GM19351 (cell line): Measurements from ENCODE around the gene FERD3L.
"Not testable (repeated sequence)": the region's sequence is repeated elsewhere in the genome, so short reads cannot be mapped to it uniquely, and the experiment has no call there.

Experiments
- ATAC-seq: cut with Tn5 transposase; IDR thresholded peaks from one replicate; pipeline ENCODE4 v1.9.1; 2021; ENCODE audit warnings: mild to moderate bottlenecking, moderate library complexity; ENCODE audit not compliant: unreplicated experiment

The FERD3L gene, protein sequence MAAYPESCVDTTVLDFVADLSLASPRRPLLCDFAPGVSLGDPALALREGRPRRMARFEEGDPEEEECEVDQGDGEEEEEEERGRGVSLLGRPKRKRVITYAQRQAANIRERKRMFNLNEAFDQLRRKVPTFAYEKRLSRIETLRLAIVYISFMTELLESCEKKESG

DNA sequence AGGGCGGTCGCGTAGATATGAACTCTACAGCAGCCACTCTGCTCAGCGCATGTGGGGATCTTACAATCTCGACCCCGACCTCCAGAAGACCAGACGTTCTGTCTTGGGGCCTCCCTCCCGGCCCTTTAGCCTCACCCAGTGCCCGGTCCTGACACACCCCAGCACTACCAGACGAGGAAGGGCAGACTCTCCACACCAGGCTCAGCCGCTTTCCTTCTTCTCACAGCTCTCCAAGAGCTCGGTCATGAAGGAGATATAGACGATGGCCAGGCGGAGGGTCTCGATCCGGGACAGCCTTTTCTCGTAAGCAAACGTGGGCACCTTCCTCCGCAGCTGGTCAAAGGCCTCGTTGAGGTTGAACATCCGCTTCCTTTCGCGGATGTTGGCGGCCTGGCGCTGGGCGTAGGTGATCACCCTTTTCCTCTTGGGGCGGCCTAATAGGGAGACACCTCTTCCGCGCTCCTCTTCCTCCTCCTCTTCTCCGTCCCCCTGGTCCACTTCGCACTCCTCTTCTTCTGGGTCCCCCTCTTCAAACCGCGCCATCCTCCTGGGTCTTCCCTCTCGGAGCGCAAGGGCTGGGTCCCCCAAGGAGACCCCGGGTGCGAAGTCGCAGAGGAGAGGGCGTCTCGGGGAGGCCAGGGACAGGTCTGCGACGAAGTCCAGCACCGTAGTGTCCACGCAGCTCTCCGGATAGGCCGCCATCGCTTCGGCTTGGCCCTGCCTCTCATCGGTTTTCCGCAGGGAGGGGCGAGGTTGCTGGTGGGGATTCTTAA, at the start of gene FERD3L:
TSS of gene FERD3L (minus strand) at position 761 of the 773 bp plus-strand sequence. CDS start at position 702, 59 bp downstream.
- no peak for ATAC-seq

DNA sequence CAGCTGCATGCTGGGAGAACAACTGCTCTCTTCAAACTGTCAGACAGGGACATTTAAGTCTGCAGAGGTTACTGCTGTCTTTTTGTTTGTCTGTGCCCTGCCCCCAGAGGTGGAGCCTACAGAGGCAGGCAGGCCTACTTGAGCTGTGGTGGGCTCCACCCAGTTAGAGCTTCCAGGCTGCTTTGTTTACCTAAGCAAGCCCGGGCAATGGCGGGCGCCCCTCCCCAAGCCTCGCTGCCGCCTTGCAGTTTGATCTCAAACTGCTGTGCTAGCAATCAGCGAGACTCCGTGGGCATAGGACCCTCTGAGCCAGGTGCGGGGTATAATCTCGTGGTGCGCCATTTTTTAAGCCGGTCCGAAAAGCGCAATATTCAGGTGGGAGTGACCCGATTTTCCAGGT, 49.2 kb upstream of the FERD3L start:
- ATAC-seq: not testable (repeated sequence)

DNA sequence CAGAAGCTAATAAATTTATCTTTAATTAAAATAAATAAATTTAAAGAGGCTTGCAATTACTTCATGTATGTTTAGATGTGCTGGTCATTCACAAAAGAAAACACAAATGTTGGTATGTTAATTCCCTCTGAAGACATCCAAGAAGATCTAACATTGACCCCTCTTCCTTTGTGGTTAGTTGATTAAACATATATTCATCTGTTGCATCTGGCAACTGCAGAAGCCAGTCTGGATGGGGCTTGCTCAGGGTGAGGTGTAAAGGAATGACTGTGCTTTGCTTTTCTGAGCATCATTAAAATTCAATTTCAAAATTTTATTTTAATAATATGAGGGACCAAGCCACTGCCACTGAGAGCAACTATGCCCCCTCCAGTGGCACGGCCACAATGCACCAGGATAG, 36.4 kb upstream of the FERD3L start:
- no peak for ATAC-seq

DNA sequence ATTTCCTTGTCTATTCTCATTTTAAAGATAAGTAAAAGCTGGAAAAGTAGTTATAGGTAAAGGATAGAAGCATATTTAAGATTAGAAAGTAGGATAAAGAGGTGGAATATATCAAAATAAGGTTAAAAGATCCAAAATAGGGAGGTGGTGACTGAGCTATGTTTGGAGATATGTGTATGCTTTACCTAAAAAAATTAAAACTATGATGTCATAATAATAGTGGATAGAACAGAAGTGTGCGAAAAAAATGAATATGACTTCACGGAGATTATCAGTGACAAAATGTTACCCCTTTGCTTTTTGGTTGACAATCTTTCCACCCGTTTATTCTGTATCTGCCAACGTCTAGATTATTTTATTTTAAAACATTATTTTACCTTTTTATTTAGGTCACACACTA, 33.4 kb upstream of the FERD3L start:
- no peak for ATAC-seq

DNA sequence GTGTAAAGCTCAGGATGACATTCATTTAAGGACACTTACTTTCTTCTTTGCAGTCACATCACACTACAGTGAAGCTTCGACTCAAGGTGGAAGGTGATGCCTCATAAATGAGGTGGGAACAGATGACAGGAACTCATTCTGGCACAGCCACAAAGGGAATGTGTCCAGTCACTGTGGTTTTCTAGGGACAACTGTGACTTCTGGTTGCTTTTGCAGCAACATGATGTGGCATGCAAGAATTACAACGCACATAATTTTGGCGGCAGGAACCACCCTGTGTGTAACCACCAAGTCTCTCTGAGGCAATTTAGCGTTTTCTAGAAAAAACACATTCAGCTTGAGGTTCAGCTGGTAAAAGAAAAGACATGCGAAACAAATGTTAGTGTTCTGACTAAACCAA, 32.0 kb upstream of the FERD3L start:
- no peak for ATAC-seq

DNA sequence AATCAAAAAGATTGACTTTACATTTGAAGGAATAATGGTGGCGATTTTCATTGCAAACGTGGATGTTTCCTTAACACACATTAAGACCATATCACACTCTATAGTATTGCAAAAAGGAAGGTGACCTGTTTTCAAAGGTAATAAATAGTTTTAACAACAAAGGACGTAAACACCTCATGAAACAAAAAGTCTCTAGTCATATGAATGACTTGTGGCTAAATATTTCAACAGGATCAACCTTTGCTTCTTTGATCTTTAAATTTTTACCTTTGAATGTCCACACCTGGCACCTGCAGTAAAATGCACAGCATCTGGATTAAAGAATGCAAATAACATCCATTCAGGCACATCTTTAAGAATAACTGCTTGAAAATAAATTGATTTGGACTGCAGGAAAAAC, 30.0 kb upstream of the FERD3L start:
- no peak for ATAC-seq

DNA sequence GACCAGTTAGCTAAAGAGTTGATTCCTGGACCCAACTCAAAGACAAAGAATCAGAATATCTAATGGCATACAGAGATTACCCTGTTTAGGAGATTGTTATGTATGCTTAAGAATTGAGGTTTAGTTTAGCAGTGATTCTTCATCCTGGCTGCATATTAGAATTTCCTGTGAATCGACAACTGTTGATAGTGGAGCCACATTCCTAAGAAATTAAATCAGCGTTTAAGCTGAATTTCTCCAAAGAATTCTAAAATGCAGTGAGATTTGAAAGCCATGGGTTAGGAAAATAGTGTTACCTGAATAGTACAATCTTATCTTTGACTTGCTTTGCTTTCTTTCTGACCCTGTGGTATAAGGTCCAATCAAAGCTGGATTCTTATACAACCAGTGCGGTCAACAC, 16.4 kb upstream of the FERD3L start:
- no peak for ATAC-seq

DNA sequence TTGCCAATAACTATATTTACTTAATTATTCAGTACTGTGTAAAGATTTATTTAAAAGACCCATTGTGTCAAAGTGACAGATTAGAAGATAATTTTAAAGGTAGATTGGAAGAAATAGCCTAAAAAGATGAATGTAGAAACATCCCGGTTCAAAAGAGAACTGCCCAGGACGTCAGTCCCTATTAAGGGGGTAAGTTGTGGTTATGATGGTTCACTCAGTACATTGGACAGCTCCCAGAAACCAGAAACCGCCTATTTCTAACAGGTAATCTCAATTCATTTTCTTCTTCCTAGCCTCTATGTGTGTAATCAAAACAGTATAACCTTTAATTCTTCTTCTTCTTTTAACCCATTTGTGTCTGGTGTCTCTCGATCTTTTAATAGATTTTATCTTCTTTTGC, 1.5 kb upstream of the FERD3L start:
- ATAC-seq: no peak

DNA sequence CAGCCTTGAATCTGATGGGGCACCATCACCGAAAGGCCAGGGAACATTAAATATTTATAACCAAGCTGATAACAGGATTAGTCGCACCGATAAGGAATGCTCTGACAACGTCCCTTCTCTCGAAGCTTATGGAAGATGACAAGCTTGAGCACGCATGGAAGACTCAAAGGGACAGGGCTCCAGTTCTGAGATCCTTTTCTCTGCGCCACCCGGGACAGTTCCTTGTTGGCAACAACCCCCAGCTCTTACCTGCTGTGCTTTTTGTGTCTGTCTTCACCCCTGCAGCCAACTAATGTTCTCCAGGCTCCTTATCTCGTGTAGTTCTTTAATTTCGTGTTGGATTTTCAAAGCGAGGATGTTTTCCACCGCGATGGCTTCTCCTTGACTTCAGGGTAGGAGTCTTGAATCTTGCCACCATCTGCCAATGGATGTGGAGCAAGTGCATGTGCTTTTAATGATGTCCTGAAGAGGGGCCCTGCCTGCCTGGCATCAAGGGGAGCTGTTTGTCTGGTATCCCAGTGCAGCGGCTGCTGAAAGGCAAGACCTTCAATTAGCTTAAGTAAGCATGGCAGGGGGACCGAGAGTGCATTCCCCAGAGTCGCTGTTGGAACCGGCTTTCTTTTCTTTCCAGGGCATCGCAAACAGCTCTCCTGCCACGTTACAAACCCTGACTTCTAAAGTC, 354 bp upstream of the FERD3L start:
- ATAC-seq: no peak

DNA sequence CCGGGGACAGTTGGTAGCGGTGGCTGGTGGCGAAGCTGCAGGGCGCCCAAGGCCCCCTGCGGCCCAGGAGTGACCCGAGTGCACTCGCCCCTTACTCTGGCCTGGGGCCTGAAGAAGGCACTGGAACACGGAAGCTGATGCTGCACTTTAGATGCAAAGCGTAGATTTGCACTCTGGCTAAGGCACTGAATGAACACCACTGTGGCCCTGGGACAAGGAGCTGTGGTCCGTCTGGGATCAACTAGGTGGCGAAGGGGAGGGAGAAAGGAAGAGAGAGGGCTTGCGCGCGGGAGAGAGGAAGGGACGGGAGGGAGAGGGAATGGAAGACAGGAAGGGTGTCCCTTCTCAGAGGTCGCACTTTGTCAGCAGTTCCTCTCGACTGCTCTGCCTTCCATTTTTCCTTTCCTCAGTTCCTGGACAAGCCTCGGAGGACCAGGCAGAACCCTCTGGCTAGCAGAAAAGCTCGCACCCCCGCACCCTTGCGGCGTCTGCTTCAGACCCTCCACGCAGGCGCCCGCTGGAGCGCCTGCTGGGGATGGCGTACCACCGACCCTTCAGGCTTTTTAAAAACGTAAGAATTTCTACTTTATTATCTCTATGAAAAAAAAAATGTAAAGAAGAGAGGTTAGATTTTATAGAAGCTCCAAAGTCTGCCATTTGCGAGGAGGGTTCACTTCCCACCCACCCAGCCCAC, 1.2 kb downstream of the FERD3L start:
- no peak for ATAC-seq

DNA sequence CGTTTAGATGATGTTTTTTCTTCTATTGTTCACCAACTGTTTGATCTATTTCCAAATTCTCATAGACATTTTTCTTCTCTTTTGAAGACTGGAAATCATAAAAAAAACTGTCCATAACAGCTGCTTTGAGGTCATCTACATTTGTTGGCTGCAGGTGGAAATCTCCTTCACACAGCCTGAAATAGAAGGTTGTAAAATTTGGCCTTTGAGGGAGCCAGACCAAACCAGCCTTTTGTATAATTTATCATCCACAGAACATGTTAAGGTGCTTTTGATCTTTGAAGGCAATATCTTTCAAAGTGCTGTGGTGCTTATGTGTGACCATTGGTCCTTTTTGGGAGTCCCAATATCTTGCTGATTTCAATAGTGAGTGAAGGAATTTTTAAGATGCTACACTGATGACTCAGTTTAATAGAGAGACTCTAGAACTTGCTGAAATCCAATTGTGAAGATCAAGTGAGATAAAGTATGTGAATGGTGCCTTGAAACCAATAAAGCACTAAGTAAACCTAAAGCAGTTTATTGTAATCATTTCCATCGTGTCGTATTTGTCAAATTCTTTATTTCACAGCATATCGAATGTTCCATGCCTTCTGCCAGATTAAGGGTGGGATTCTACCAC, 5.4 kb downstream of the FERD3L start:
- no peak for ATAC-seq

DNA sequence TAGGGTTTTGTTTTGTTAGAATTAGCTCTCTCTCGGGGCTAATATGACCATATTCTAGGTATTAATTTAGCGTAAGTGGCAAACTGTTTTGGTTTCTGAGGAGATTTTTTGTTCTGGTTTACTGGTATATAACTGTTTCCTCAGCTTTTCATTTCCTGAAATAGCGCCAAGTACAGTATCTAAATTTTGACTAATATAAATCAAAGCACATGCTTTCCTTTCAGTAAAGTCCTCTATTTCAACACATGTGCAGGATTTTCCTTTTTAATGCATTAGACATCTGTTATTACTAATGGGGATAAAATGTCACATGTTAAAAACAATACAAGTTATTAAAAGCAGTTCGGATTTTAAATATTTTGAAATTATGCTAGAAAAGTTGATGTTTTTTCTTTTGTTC, 11.3 kb downstream of the FERD3L start:
- ATAC-seq: no peak

DNA sequence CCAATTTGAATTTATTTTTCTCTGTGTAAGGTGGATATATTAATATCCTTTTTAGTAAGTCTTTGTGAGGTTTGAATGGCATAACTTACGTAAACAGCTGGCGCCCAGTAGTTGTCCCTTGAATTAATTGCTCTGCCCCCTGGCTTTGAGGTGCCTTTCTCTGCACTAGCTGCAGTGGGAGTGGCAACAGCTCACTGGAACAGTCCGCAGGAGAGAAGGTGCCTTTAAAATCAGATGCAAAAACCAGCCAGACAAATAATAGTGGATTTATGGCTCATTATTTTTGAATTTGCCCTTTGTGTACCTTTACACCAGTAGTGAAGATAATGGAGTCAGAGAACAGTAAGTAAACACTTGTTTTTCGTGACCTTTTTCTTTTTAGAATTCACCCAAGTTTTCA, 11.8 kb downstream of the FERD3L start:
- no peak for ATAC-seq

DNA sequence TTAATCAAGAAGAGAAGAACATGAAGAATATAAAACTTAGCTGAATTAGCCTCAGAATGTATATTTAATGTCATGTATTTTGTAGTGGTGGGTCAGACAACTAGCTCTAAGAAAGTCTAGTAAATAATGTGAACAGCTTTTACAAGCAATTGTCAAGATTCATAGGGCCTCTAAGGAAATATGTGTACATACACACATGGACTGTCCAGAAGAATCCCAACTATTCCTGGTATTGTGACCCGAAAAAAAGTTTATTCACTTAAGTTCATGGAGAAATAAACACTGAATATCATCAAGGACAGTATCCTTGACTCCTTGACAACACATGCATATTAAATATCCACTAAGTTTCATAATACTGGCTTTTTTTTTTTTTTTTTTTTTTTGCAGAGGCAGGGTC, 16.4 kb downstream of the FERD3L start:
- no peak for ATAC-seq

DNA sequence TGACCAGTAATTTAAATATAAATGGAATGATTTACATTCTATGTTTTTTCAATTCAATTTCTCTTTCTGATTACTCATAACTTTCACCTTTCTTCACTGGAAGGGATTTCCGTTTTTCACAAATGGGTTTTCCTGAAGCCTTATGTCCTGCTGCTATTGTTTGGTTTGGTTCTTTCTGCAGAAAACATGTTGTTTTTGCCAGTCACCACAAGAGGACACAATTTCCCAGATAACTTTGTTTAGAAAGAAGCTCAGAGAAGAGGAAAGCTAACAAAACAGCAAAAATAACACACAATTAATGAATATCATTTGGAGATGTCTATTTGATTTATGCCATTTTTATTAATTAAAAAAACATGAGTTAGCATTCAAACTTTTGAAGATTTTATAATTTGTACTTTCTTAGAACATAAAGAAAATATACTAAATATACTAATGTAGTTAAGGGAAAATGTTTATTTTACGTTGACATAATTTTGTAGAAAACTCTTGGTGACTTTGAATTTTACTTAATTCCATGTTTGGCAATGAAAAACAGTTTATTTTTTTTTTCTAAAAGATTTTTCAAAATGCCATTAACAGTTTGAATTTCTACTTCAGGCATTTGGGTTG, 23.1 kb downstream of the FERD3L start:
- no peak for ATAC-seq

DNA sequence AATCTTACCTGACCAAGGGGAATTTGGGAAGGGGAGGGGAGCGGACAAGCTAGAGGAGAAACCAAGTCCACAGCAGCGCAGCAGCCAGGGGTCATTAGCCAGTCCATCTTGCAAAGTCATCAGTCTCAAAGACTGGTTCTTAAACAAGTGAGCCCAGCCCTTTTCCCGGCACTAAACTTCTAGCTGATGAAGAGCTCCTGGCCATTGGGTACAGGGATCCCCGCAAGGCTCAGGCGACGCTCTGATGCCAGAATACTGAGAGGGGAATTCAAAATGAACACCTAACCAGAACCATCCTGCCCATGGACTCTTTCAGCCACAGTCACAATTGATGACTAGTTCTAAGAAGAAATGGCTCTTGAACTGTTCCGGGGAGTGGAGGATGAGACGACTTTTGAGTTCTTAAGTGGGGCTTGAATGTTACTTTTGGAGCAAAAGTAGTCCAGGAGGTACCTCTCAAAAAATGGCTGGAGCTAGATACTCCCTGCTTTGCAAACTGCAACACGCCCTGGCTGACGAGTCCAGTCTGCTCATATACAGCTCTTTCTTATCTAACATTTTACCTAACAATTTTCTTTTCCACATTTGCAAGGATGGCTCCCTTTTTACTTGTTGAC, 25.2 kb downstream of the FERD3L start:
- no peak for ATAC-seq

DNA sequence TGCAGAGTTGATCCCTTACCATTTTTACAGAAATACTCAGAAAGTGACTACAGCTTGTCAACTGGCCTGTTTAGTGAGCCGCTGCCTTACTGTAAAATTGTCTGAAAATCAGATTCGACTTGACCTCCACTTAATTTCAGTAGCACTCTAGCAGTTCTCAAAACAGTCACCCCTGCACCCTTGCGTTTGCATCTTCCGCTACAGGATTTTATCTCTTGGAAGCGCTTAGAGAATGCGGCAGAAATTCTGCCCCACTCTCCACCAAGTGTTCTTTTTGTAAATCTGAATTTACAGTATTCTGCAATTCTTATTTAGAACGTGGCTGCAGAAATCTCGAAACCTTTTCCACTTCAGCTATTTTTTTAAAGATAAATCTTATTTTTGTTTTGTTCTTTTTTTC, 25.8 kb downstream of the FERD3L start:
- no peak for ATAC-seq

DNA sequence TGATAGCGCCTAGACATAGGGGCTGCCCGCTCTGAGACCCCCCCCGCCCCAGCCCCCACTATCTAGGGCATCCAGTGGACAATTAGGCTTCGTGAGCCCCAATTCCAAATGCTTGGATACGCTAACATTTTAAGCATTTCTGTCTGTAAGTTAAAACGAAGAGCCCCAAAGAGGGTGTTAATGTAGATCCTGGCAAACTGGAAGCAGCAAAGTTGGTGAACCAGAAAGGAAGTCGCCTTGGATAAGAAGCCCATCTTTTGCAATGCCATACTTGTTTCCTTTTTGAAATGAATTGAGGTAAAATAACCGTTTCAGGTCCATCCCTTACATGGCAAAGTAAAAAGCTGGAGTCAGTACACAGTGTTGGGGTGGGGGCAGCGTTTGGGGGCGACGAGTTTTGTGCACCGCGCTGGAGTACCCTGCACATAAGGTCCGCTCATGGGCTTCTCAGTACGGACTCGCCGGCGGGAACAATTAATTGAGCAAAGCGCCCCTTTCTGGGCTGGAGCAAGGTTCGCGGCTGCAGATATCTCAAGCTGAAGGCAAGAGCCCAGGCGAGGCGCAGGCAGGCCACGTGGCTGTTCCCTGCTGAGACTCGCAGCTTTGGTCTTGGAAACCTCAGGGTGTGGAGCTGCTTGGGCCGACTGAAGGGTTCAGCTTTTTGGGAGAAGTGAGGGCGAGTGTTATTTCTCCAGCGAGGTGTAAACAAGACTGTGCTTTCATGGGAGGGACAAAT, 26.4 kb downstream of the FERD3L start:
- no peak for ATAC-seq

DNA sequence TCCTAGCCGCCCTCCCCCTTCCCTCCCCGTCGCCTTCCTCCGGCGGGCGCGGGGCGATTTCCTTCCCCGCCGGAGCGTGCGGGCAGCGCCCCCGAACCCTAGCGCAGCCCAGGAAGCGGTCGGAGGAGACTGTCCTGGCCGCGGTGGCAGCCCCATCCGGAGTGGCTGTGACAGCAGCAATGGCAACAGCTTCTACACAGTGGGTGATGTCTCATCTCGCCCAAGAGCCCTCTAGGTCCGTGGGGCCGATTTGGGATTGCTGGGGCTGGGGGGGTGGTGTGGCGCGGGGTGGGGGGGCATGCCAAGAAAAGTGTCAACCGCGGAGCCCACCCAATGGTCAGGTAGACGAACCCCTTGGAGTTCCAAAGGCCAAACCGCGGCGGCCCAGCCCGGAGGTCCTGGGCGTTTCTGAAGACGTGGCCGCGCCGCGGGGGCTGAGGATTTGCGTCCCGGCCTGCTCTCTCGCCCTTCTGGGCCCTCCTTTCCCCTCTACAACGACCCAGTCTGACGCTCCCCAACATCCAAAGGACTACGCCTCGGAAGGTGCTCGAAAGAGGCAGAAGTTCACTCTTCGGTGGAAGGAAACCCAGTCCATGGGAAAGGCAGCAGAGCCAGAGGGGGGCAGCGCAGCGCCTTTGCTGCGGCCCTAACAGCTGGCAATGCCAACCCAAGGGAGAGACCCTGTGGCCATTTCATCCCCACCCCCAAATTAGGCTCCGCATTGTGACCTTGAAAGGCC, 27.2 kb downstream of the FERD3L start:
- ATAC-seq: no peak
